Muscle layer of colon (tissue), 2 donors: ENCODE data around the gene CACNA1I.

Experiments used
- H3K27ac ChIP-seq: one replicate; pipeline ENCODE4 v1.7.0; 2013; ENCODE audit warnings: low read depth, mild to moderate bottlenecking, low read length, moderate library complexity
- H3K27me3 ChIP-seq, 2 donors: one replicate each; pipeline ENCODE4 v1.7.0; 2013; ENCODE audit warnings: low read length in 2 of 2, mild to moderate bottlenecking in 2 of 2; ENCODE audit not compliant: insufficient read depth in 2 of 2, control insufficient read depth in 1 of 2
- H3K36me3 ChIP-seq: one replicate; pipeline ENCODE4 v1.7.0; 2013; ENCODE audit warnings: mild to moderate bottlenecking, low read length; ENCODE audit not compliant: insufficient read depth
- H3K4me1 ChIP-seq: one replicate; pipeline ENCODE4 v1.7.0; 2013; ENCODE audit warnings: mild to moderate bottlenecking, low read length; ENCODE audit not compliant: insufficient read depth
- H3K4me3 ChIP-seq, 2 donors: one replicate each; pipeline ENCODE4 v1.7.0; 2013; ENCODE audit warnings: low read length in 2 of 2, low read depth in 1 of 2, mild to moderate bottlenecking in 1 of 2, moderate library complexity in 1 of 2
- H3K9ac ChIP-seq: one replicate; pipeline ENCODE4 v1.7.0; 2013; ENCODE audit warnings: low read length
- H3K9me3 ChIP-seq: one replicate; pipeline ENCODE4 v1.7.0; 2013; ENCODE audit warnings: mild to moderate bottlenecking, low read length
- donor health status: abdominal sarcoma.
- donor health status: Adenocarcinoma of cecum.

The CACNA1I gene

GRCh38 chr22:39671936-39672335 lies 101.4 kb downstream of the CACNA1I start:
- peaks cover 16% of the 10 kb centered on the region for H3K9me3 ChIP-seq
- peak overlapping the region in 1 of 2 donors; percentile 20 for H3K4me3 ChIP-seq
- H3K9ac ChIP-seq = no peak overlapping the region
- no peaks in the 10 kb centered on the region for H3K4me1 ChIP-seq
- H3K36me3 ChIP-seq = no peaks in the 10 kb centered on the region
- no peak overlapping the region for H3K27ac ChIP-seq
- peaks cover 0 to 13% of the 10 kb centered on the region in 2 donors for H3K27me3 ChIP-seq

GRCh38 chr22:39674536-39674935 lies 104.0 kb downstream of the CACNA1I start:
- Histone ChIP-seq H3K27me3 (peaks cover 0 to 7% of the 10 kb centered on the region in 2 donors), H3K9ac (no peak overlapping the region), H3K27ac (no peak overlapping the region), H3K4me3 (no peak overlapping the region), H3K9me3 (peaks cover 16% of the 10 kb centered on the region), H3K4me1 (no peaks in the 10 kb centered on the region), H3K36me3 (no peaks in the 10 kb centered on the region)

GRCh38 chr22:39675947-39676346 lies 105.4 kb downstream of the CACNA1I start:
- H3K27me3 ChIP-seq = peaks cover 0 to 7% of the 10 kb centered on the region in 2 donors

GRCh38 chr22:39677967-39678366 lies 107.4 kb downstream of the CACNA1I start:
- H3K9ac ChIP-seq = no peak overlapping the region
- H3K4me1 ChIP-seq = no peaks in the 10 kb centered on the region
- no peaks in the 10 kb centered on the region for H3K36me3 ChIP-seq
- no peaks in the 10 kb centered on the region for H3K9me3 ChIP-seq
- H3K27me3 ChIP-seq = peaks cover 0 to 10% of the 10 kb centered on the region in 2 donors
- H3K27ac ChIP-seq = no peak overlapping the region
- no peak overlapping the region for H3K4me3 ChIP-seq

More at GRCh38 chr22:39675947-39676346, 105.4 kb downstream of the CACNA1I start:
- no peak overlapping the region for H3K4me3 ChIP-seq
- no peak overlapping the region for H3K9ac ChIP-seq
- no peaks in the 10 kb centered on the region for H3K36me3 ChIP-seq
- H3K27ac ChIP-seq = no peak overlapping the region
- H3K9me3 ChIP-seq = peaks cover 16% of the 10 kb centered on the region
- no peaks in the 10 kb centered on the region for H3K4me1 ChIP-seq

GRCh38 chr22:39678862-39679490 lies 108.4 kb downstream of the CACNA1I start:
- no peak overlapping the region for H3K27ac ChIP-seq
- H3K36me3 ChIP-seq = no peaks in the 10 kb centered on the region
- no peak overlapping the region for H3K9ac ChIP-seq
- no peaks in the 10 kb centered on the region for H3K9me3 ChIP-seq
- H3K4me3 ChIP-seq = no peak overlapping the region
- H3K27me3 ChIP-seq = peaks cover 0 to 10% of the 10 kb centered on the region in 2 donors
- H3K4me1 ChIP-seq = no peaks in the 10 kb centered on the region

- H3K9ac ChIP-seq = no peak overlapping the region
- no peaks in the 10 kb centered on the region for H3K36me3 ChIP-seq
- H3K27ac ChIP-seq = no peak overlapping the region
- H3K9me3 ChIP-seq = no peaks in the 10 kb centered on the region
- no peak overlapping the region for H3K4me3 ChIP-seq
- H3K27me3 ChIP-seq = peaks cover 0 to 13% of the 10 kb centered on the region in 2 donors
- no peaks in the 10 kb centered on the region for H3K4me1 ChIP-seq
Measured at GRCh38 chr22:39679652-39680051, 109.1 kb downstream of the CACNA1I start.

GRCh38 chr22:39680486-39680885 lies 109.9 kb downstream of the CACNA1I start:
- Histone ChIP-seq H3K9ac (no peak overlapping the region), H3K27me3 (peaks cover 0 to 16% of the 10 kb centered on the region in 2 donors), H3K9me3 (no peaks in the 10 kb centered on the region), H3K36me3 (no peaks in the 10 kb centered on the region), H3K27ac (no peak overlapping the region), H3K4me1 (no peaks in the 10 kb centered on the region), H3K4me3 (no peak overlapping the region)

- peaks cover 0 to 16% of the 10 kb centered on the region in 2 donors for H3K27me3 ChIP-seq
- H3K4me1 ChIP-seq = no peaks in the 10 kb centered on the region
- H3K27ac ChIP-seq = no peak overlapping the region
- H3K9ac ChIP-seq = no peak overlapping the region
- H3K36me3 ChIP-seq = no peaks in the 10 kb centered on the region
- H3K9me3 ChIP-seq = no peaks in the 10 kb centered on the region
- H3K4me3 ChIP-seq = no peak overlapping the region
Measured at GRCh38 chr22:39681038-39681861, 110.7 kb downstream of the CACNA1I start.

- H3K4me1 ChIP-seq = no peaks in the 10 kb centered on the region
- H3K27ac ChIP-seq = no peak overlapping the region
- H3K9ac ChIP-seq = no peak overlapping the region
- no peaks in the 10 kb centered on the region for H3K9me3 ChIP-seq
- no peaks in the 10 kb centered on the region for H3K36me3 ChIP-seq
- H3K4me3 ChIP-seq = no peak overlapping the region
- peaks cover 0 to 24% of the 10 kb centered on the region in 2 donors for H3K27me3 ChIP-seq
Measured at GRCh38 chr22:39682994-39683393, 112.4 kb downstream of the CACNA1I start.

GRCh38 chr22:39683639-39684038 lies 113.1 kb downstream of the CACNA1I start:
- H3K4me1 ChIP-seq = no peaks in the 10 kb centered on the region
- no peaks in the 10 kb centered on the region for H3K9me3 ChIP-seq
- H3K27ac ChIP-seq = no peak overlapping the region
- H3K36me3 ChIP-seq = no peaks in the 10 kb centered on the region
- no peak overlapping the region for H3K9ac ChIP-seq
- no peak overlapping the region for H3K4me3 ChIP-seq
- H3K27me3 ChIP-seq = peaks cover 0 to 28% of the 10 kb centered on the region in 2 donors

GRCh38 chr22:39684702-39685281 lies 114.2 kb downstream of the CACNA1I start:
- Histone ChIP-seq H3K9me3 (no peaks in the 10 kb centered on the region), H3K4me1 (no peaks in the 10 kb centered on the region), H3K27me3 (peaks cover 0 to 37% of the 10 kb centered on the region in 2 donors), H3K36me3 (no peaks in the 10 kb centered on the region), H3K4me3 (no peak overlapping the region), H3K9ac (no peak overlapping the region), H3K27ac (no peak overlapping the region)
